ENCODE measurements around the gene MYO1D.

DNA sequence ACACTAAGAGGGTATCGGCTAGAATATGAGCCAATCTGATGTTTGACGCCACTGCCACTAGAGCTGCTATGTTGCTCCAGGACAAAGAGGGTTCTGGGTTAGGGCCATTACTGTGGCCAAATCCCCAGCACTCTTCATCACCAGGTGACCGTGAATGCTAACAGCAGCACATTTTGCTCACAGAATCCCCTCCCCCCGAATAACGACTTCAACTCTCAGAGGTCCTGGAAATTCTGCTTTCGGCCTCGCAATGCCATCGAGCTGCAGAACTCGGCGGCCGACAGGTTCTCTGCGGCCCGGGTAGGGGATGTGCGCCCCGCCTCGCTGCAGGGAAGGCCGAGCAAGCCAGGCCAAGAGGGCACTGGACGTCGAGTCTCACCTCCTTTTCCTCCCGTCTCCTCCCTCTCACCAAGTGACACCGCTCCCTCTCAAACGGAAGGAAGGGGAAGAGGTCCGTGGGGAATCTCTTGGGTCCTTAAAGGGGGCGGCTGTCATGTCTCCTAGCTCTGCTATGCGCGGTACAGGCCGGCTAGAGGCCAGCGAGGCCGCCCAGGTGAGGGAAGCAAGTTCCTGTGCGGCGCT, 358.2 kb downstream of the MYO1D start:
- TF ChIP-seq, protein P1, sequence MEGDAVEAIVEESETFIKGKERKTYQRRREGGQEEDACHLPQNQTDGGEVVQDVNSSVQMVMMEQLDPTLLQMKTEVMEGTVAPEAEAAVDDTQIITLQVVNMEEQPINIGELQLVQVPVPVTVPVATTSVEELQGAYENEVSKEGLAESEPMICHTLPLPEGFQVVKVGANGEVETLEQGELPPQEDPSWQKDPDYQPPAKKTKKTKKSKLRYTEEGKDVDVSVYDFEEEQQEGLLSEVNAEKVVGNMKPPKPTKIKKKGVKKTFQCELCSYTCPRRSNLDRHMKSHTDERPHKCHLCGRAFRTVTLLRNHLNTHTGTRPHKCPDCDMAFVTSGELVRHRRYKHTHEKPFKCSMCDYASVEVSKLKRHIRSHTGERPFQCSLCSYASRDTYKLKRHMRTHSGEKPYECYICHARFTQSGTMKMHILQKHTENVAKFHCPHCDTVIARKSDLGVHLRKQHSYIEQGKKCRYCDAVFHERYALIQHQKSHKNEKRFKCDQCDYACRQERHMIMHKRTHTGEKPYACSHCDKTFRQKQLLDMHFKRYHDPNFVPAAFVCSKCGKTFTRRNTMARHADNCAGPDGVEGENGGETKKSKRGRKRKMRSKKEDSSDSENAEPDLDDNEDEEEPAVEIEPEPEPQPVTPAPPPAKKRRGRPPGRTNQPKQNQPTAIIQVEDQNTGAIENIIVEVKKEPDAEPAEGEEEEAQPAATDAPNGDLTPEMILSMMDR (IDR thresholded peaks at IDR 0.05) = no peak
- no peak for TF ChIP-seq POLR2A (IDR thresholded peaks at IDR 0.05)
